ENCODE data around the gene ZDHHC17.

Gene ZDHHC17

DNA sequence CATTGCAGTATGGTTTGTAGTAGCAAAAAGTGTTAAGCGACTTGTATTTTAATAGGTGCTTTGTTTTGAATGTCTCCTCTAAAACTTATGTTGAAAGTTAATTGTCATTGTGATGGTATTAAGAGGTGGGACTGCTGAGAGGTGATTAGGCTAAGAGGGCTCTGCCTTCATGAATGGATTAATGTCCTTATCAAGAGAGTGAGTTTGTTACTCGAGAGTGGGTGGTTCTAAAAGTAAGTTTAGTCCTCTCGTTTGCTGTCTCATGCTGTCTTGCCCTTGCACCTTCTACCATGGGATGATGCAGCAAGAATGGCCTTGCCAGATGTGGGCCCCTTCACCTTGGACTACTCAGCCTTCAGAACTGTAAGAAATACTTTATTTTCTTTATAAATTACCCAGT is 17.4 kb downstream of the ZDHHC17 start:
- Histone ChIP-seq H3K4me3 (ENCODE audit: low read length, poor library complexity, severe bottlenecking) (no peak overlapping the region), H2AFZ (ENCODE audit: low read length) (no peak overlapping the region), H3K36me3 (ENCODE audit: insufficient read depth, low read length) (no peaks in the 10 kb centered on the region), H4K20me1 (ENCODE audit: insufficient read depth, low read length, poor library complexity, severe bottlenecking) (no peaks in the 10 kb centered on the region), H3K27me3 (ENCODE audit: insufficient read depth, low read length, poor library complexity, severe bottlenecking) (no peaks in the 10 kb centered on the region), H3K4me2 (ENCODE audit: low read depth, low read length, poor library complexity, severe bottlenecking) (no peak overlapping the region), H3F3A (ENCODE audit: low read depth) (no peaks in the 10 kb centered on the region), H3K9ac (ENCODE audit: low read depth, low read length, poor library complexity, severe bottlenecking) (no peak overlapping the region), H3K9me3 (ENCODE audit: insufficient read depth, low read depth, low read length) (no peaks in the 10 kb centered on the region), H3K4me1 (ENCODE audit: insufficient read depth, low read length, poor library complexity, severe bottlenecking) (no peaks in the 10 kb centered on the region), H3K9me2 (replicated peaks; ENCODE audit: low read depth, low read length) (no peaks in the 10 kb centered on the region), H3K79me2 (ENCODE audit: insufficient read depth, low read length) (peaks cover 95% of the 10 kb centered on the region)
- no peak for TF ChIP-seq EZH2phosphoT487 (IDR thresholded peaks at IDR 0.05; ENCODE audit: borderline replicate concordance)

DNA sequence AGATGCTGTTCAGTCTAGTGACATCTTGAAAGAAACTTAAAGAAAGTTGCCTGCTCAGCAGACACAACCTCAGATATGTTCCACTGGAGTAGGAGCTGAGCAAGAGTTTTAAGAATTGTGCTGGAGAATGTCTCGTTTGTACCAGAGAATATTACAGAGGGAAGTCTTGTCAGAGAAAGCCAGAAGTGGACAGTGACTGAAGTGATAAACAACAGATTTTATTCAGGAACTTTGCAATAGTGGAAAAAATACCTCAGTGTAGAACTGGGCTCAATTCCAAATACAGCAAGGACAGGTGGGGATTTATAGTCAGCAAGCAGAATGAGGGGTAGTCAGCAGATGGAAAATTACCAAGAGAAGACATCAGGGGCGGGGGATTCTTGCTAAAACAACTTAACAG is 18.6 kb downstream of the ZDHHC17 start:
- Histone ChIP-seq H3K9me3 (ENCODE audit: insufficient read depth, low read depth, low read length) (no peaks in the 10 kb centered on the region), H3K36me3 (ENCODE audit: insufficient read depth, low read length) (no peaks in the 10 kb centered on the region), H4K20me1 (ENCODE audit: insufficient read depth, low read length, poor library complexity, severe bottlenecking) (no peaks in the 10 kb centered on the region), H3K4me3 (ENCODE audit: low read length, poor library complexity, severe bottlenecking) (no peak overlapping the region), H3K79me2 (ENCODE audit: insufficient read depth, low read length) (peaks cover 92% of the 10 kb centered on the region), H3K9me2 (replicated peaks; ENCODE audit: low read depth, low read length) (no peaks in the 10 kb centered on the region), H3K9ac (ENCODE audit: low read depth, low read length, poor library complexity, severe bottlenecking) (no peak overlapping the region), H3K4me2 (ENCODE audit: low read depth, low read length, poor library complexity, severe bottlenecking) (no peak overlapping the region), H3F3A (ENCODE audit: low read depth) (no peaks in the 10 kb centered on the region), H3K4me1 (ENCODE audit: insufficient read depth, low read length, poor library complexity, severe bottlenecking) (no peaks in the 10 kb centered on the region), H3K27me3 (ENCODE audit: insufficient read depth, low read length, poor library complexity, severe bottlenecking) (no peaks in the 10 kb centered on the region), H2AFZ (ENCODE audit: low read length) (no peak overlapping the region)
- TF ChIP-seq EZH2phosphoT487 (IDR thresholded peaks at IDR 0.05; ENCODE audit: borderline replicate concordance) = no peak
- TF ChIP-seq, protein P1, sequence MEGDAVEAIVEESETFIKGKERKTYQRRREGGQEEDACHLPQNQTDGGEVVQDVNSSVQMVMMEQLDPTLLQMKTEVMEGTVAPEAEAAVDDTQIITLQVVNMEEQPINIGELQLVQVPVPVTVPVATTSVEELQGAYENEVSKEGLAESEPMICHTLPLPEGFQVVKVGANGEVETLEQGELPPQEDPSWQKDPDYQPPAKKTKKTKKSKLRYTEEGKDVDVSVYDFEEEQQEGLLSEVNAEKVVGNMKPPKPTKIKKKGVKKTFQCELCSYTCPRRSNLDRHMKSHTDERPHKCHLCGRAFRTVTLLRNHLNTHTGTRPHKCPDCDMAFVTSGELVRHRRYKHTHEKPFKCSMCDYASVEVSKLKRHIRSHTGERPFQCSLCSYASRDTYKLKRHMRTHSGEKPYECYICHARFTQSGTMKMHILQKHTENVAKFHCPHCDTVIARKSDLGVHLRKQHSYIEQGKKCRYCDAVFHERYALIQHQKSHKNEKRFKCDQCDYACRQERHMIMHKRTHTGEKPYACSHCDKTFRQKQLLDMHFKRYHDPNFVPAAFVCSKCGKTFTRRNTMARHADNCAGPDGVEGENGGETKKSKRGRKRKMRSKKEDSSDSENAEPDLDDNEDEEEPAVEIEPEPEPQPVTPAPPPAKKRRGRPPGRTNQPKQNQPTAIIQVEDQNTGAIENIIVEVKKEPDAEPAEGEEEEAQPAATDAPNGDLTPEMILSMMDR (conservative IDR thresholded peaks at IDR 0.05; ENCODE audit: low read length) = no peak

DNA sequence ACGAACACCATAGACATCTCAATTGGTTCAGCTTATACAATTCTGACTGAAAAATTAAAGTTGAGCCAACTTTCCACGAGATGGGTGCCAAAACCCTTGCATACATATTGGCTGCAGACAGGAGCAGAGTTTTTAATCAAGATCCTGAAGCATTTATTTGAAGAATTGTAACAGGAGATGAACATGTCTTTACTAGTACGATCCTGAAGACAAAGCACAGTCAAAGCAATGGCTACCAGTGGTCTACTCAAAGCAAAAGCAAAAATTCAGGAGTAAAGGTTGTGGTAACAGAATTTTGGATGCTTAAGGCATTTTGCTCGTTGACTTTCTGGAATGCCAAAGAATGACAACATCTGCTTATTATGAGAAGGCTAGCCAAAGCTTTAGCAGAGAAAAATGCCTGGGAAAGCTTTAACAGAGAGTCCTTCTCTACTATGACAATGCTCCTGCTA is 20.7 kb downstream of the ZDHHC17 start:
- Histone ChIP-seq H3K9me2 (replicated peaks; ENCODE audit: low read depth, low read length) (no peaks in the 10 kb centered on the region), H2AFZ (ENCODE audit: low read length) (no peak overlapping the region), H4K20me1 (ENCODE audit: insufficient read depth, low read length, poor library complexity, severe bottlenecking) (no peaks in the 10 kb centered on the region), H3K9me3 (ENCODE audit: insufficient read depth, low read depth, low read length) (no peaks in the 10 kb centered on the region), H3K79me2 (ENCODE audit: insufficient read depth, low read length) (peaks cover 85% of the 10 kb centered on the region), H3K36me3 (ENCODE audit: insufficient read depth, low read length) (no peaks in the 10 kb centered on the region), H3F3A (ENCODE audit: low read depth) (no peaks in the 10 kb centered on the region), H3K4me3 (ENCODE audit: low read length, poor library complexity, severe bottlenecking) (no peak overlapping the region), H3K4me1 (ENCODE audit: insufficient read depth, low read length, poor library complexity, severe bottlenecking) (no peaks in the 10 kb centered on the region), H3K9ac (ENCODE audit: low read depth, low read length, poor library complexity, severe bottlenecking) (no peak overlapping the region), H3K27me3 (ENCODE audit: insufficient read depth, low read length, poor library complexity, severe bottlenecking) (no peaks in the 10 kb centered on the region), H3K4me2 (ENCODE audit: low read depth, low read length, poor library complexity, severe bottlenecking) (no peak overlapping the region)
- TF ChIP-seq, protein P1 (conservative IDR thresholded peaks at IDR 0.05; ENCODE audit: low read length) = no peak
- no peak for TF ChIP-seq EZH2phosphoT487 (IDR thresholded peaks at IDR 0.05; ENCODE audit: borderline replicate concordance)

DNA sequence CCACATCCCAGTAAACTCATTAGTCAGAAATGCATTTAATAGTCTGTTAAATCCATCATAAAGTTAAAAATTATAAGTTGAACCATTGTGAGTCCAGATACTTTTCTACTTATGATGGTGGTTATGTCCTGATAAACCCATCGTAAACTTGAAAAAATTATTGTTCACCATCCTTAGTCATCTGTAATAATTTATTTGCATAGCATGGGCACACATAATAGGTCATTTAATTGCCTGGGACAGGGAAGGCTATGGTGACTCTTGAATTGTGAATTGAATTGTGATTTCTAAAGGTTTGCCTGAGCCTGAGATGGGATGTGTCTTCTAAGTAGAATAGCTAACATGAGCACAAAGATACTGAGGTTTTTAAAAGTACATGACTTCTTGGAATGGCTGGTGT is 21.5 kb downstream of the ZDHHC17 start:
- Histone ChIP-seq H3K36me3 (ENCODE audit: insufficient read depth, low read length) (no peaks in the 10 kb centered on the region), H3K4me2 (ENCODE audit: low read depth, low read length, poor library complexity, severe bottlenecking) (no peak overlapping the region), H3K9me3 (ENCODE audit: insufficient read depth, low read depth, low read length) (no peaks in the 10 kb centered on the region), H3K79me2 (ENCODE audit: insufficient read depth, low read length) (peaks cover 77% of the 10 kb centered on the region), H4K20me1 (ENCODE audit: insufficient read depth, low read length, poor library complexity, severe bottlenecking) (no peaks in the 10 kb centered on the region), H2AFZ (ENCODE audit: low read length) (no peak overlapping the region), H3K9ac (ENCODE audit: low read depth, low read length, poor library complexity, severe bottlenecking) (no peak overlapping the region), H3K9me2 (replicated peaks; ENCODE audit: low read depth, low read length) (no peaks in the 10 kb centered on the region), H3F3A (ENCODE audit: low read depth) (no peaks in the 10 kb centered on the region), H3K4me1 (ENCODE audit: insufficient read depth, low read length, poor library complexity, severe bottlenecking) (no peaks in the 10 kb centered on the region), H3K27me3 (ENCODE audit: insufficient read depth, low read length, poor library complexity, severe bottlenecking) (no peaks in the 10 kb centered on the region), H3K4me3 (ENCODE audit: low read length, poor library complexity, severe bottlenecking) (no peak overlapping the region)
- TF ChIP-seq, protein P1 (conservative IDR thresholded peaks at IDR 0.05; ENCODE audit: low read length) = no peak
- no peak for TF ChIP-seq EZH2phosphoT487 (IDR thresholded peaks at IDR 0.05; ENCODE audit: borderline replicate concordance)
